ENCODE measurements around the gene TMEM132A.
A peak's percentile ranks its signal among the peaks of the same experiment; 100 is the strongest.

The TMEM132A gene

DNA sequence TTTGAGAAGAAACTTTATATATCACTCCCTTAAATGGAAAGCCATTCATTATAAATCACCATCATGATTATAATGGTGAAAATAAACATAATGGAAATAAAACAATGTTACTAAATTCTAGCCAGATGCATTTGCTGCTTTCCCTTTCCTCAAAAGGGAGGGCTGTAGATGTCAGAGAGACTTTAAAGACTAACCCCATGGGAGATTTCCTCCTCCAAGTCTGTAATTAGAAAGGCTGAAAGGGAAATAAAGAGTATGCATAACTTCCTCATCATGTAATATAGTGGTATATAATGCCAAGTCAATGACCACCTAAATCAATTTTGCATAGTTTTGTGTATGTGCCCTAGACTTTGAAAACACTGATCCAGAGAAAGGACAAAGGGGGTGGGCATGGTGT, 53.6 kb downstream of the TMEM132A start:
- TF ChIP-seq POLR2A (IDR thresholded peaks at IDR 0.05; ENCODE audit: low read depth, low read length) (no peak), POU2F2 (IDR thresholded peaks at IDR 0.05; ENCODE audit: low read depth, low read length) (no peak), SPI1 (IDR thresholded peaks at IDR 0.05; ENCODE audit: low read depth, low read length) (no peak), POLR2AphosphoS5 (IDR thresholded peaks at IDR 0.05; ENCODE audit: low read depth, low read length) (no peak), PAX5 (IDR thresholded peaks at IDR 0.05; ENCODE audit: insufficient read depth, low read length, severe bottlenecking) (no peak), TAF1 (IDR thresholded peaks at IDR 0.05; ENCODE audit: low read depth, low read length) (no peak)
- FAIRE-seq, result no peak
- no peak for DNase-seq (ENCODE audit: insufficient read length, low spot score)

DNA sequence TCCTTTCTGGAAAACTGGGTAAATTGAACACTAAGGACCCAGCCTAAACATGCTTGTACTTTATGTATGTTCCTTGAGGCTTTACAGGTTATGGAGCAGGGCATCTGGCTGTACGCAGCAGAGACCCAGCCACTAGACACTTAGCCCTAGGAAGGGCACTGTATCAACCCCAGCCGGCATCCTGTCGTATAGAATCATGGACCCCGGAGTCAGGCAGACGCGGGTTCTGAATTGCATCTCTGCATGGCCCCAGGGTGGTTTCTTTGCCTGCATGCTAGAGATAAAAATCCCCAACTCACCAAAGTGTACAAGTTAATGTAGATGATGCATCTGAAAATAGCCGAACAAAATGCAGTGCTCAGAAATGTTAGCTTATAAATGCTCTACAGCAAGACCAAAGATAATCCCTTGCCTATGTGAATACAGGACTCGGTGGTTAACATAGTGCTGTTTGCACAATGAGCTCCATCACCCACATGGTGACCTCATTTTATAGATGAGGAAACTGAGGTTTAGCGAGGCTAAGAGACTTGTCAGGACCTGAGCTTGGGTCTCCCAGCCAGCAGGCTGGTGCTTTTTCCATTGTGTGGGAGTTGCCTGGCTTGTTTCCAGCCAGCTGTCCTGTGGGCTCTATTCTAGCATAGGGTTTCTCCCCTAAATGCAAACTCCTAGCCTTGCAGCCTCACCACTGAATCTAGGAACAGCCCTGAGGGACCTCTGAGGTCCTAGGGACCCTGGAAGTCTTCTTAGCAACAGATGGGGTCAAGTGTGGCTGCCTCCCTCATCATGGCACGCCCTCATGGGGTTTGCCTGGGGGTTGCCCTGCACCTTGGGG, 54.5 kb downstream of the TMEM132A start:
- TF ChIP-seq PAX5 (IDR thresholded peaks at IDR 0.05; ENCODE audit: insufficient read depth, low read length, severe bottlenecking) (no peak), TAF1 (IDR thresholded peaks at IDR 0.05; ENCODE audit: low read depth, low read length) (no peak), POU2F2 (IDR thresholded peaks at IDR 0.05; ENCODE audit: low read depth, low read length) (no peak), SPI1 (IDR thresholded peaks at IDR 0.05; ENCODE audit: low read depth, low read length) (no peak), POLR2A (IDR thresholded peaks at IDR 0.05; ENCODE audit: low read depth, low read length) (no peak), POLR2AphosphoS5 (IDR thresholded peaks at IDR 0.05; ENCODE audit: low read depth, low read length) (no peak)
- FAIRE-seq, result no peak
- DNase-seq (ENCODE audit: insufficient read length, low spot score), result no peak

DNA sequence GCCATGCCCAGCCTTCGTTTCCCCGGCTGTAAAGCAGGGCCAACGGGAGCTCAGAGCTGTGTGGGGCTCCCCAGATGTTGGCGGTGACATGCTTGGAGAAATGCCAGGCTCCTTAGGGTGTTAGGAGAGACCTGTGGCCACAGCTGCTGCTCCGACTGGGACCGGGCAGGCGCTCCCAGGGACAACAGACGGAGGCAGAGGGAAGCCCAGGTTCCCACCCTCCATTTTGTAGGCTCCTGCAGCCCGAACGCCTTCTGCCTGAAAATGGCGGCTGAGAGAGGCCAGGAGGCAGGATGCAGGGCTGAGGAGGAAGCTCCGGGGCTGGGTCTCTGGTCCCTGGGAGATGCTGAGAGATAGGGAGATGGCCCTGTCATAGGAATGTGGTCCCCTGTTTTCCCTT, 57.3 kb downstream of the TMEM132A start:
- DNase-seq (ENCODE audit: insufficient read length, low spot score), result no peak
- no peak for FAIRE-seq
- TF ChIP-seq SPI1 (IDR thresholded peaks at IDR 0.05; ENCODE audit: low read depth, low read length) (no peak), POU2F2 (IDR thresholded peaks at IDR 0.05; ENCODE audit: low read depth, low read length) (no peak)

DNA sequence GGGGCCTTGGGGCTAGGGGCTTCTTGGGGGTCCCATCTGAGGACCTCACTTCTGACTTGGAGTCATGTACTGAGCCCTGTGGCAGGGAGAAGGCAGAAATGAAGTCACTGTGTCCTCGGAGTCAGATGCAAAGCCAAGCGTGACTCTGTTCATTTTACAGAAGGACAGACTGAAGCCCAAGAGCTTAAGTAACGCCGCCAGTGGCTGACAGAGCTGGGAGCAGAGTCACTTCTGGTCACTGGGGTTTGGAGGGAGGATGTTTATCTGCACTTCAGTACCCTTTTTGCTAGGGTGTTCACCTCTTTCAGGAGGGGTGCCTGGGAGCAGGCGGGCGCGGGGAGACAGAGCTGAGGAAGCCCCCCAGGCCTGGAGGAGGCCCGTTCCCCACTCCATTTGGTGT, 57.9 kb downstream of the TMEM132A start:
- no peak for FAIRE-seq
- TF ChIP-seq TAF1 (IDR thresholded peaks at IDR 0.05; ENCODE audit: low read depth, low read length), result no peak
- no peak for TF ChIP-seq POLR2AphosphoS5 (IDR thresholded peaks at IDR 0.05; ENCODE audit: low read depth, low read length)
- no peak for TF ChIP-seq POU2F2 (IDR thresholded peaks at IDR 0.05; ENCODE audit: low read depth, low read length)
- no peak for TF ChIP-seq PAX5 (IDR thresholded peaks at IDR 0.05; ENCODE audit: insufficient read depth, low read length, severe bottlenecking)
- no peak for TF ChIP-seq POLR2A (IDR thresholded peaks at IDR 0.05; ENCODE audit: low read depth, low read length)
- no peak for TF ChIP-seq SPI1 (IDR thresholded peaks at IDR 0.05; ENCODE audit: low read depth, low read length)
- DNase-seq (ENCODE audit: insufficient read length, low spot score), result no peak

GRCh38 chr11:60984149-60984548, 59.9 kb downstream of the TMEM132A start:
- FAIRE-seq (no peak), DNase-seq (ENCODE audit: insufficient read length, low spot score) (no peak)
- no peak for TF ChIP-seq TAF1 (IDR thresholded peaks at IDR 0.05; ENCODE audit: low read depth, low read length)
- no peak for TF ChIP-seq POLR2A (IDR thresholded peaks at IDR 0.05; ENCODE audit: low read depth, low read length)
- no peak for TF ChIP-seq POLR2AphosphoS5 (IDR thresholded peaks at IDR 0.05; ENCODE audit: low read depth, low read length)
- no peak for TF ChIP-seq PAX5 (IDR thresholded peaks at IDR 0.05; ENCODE audit: insufficient read depth, low read length, severe bottlenecking)
- no peak for TF ChIP-seq SPI1 (IDR thresholded peaks at IDR 0.05; ENCODE audit: low read depth, low read length)
- no peak for TF ChIP-seq POU2F2 (IDR thresholded peaks at IDR 0.05; ENCODE audit: low read depth, low read length)

GRCh38 chr11:60984636-60985035, 60.4 kb downstream of the TMEM132A start:
- TF ChIP-seq PAX5 (IDR thresholded peaks at IDR 0.05; ENCODE audit: insufficient read depth, low read length, severe bottlenecking), result no peak
- TF ChIP-seq POLR2AphosphoS5 (IDR thresholded peaks at IDR 0.05; ENCODE audit: low read depth, low read length), result no peak
- no peak for TF ChIP-seq POU2F2 (IDR thresholded peaks at IDR 0.05; ENCODE audit: low read depth, low read length)
- no peak for TF ChIP-seq TAF1 (IDR thresholded peaks at IDR 0.05; ENCODE audit: low read depth, low read length)
- TF ChIP-seq SPI1 (IDR thresholded peaks at IDR 0.05; ENCODE audit: low read depth, low read length), result no peak
- no peak for TF ChIP-seq POLR2A (IDR thresholded peaks at IDR 0.05; ENCODE audit: low read depth, low read length)
- DNase-seq (ENCODE audit: insufficient read length, low spot score) (no peak), FAIRE-seq (no peak)

DNA sequence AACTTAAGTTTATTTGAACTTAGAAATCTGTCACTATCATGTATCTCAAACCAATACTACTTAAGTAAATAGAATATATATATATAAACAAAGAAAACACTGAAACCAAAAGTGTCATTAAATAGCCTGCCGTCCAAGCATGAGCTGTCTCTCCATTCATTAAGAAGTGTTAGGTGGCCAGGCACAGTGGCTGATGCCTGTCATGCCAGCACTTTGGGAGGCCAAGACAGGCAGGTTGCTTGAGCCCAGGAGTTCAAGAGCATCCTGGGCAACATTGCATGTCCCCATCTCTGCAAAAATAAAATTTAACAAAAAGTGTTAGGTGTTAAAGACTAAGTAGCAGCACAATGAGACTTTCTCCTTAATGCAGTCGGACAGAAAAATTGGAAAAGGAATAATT, 61.2 kb downstream of the TMEM132A start:
- FAIRE-seq, result no peak
- TF ChIP-seq SPI1 (IDR thresholded peaks at IDR 0.05; ENCODE audit: low read depth, low read length) (no peak), POLR2AphosphoS5 (IDR thresholded peaks at IDR 0.05; ENCODE audit: low read depth, low read length) (no peak), PAX5 (IDR thresholded peaks at IDR 0.05; ENCODE audit: insufficient read depth, low read length, severe bottlenecking) (no peak), POU2F2 (IDR thresholded peaks at IDR 0.05; ENCODE audit: low read depth, low read length) (no peak), TAF1 (IDR thresholded peaks at IDR 0.05; ENCODE audit: low read depth, low read length) (no peak), POLR2A (IDR thresholded peaks at IDR 0.05; ENCODE audit: low read depth, low read length) (no peak)

GRCh38 chr11:60985991-60986915, 62.0 kb downstream of the TMEM132A start:
- peak; percentile 82 for FAIRE-seq
- no peak for DNase-seq (ENCODE audit: insufficient read length, low spot score)

More for the DNA sequence above, 61.2 kb downstream of the TMEM132A start:
- no peak for DNase-seq (ENCODE audit: insufficient read length, low spot score)

More at GRCh38 chr11:60985991-60986915, 62.0 kb downstream of the TMEM132A start:
- TF ChIP-seq SPI1 (IDR thresholded peaks at IDR 0.05; ENCODE audit: low read depth, low read length), result no peak
- no peak for TF ChIP-seq POLR2A (IDR thresholded peaks at IDR 0.05; ENCODE audit: low read depth, low read length)
- TF ChIP-seq PAX5 (IDR thresholded peaks at IDR 0.05; ENCODE audit: insufficient read depth, low read length, severe bottlenecking), result no peak
- TF ChIP-seq POU2F2 (IDR thresholded peaks at IDR 0.05; ENCODE audit: low read depth, low read length), result no peak
- TF ChIP-seq POLR2AphosphoS5 (IDR thresholded peaks at IDR 0.05; ENCODE audit: low read depth, low read length), result no peak
- TF ChIP-seq TAF1 (IDR thresholded peaks at IDR 0.05; ENCODE audit: low read depth, low read length), result no peak

Measured in GM12891 (cell line).